ENCODE data around the gene POP4.

Gene POP4

GRCh38 chr19:29563486-29564101 lies 42.5 kb upstream of the POP4 start:
- TF ChIP-seq, protein P1, sequence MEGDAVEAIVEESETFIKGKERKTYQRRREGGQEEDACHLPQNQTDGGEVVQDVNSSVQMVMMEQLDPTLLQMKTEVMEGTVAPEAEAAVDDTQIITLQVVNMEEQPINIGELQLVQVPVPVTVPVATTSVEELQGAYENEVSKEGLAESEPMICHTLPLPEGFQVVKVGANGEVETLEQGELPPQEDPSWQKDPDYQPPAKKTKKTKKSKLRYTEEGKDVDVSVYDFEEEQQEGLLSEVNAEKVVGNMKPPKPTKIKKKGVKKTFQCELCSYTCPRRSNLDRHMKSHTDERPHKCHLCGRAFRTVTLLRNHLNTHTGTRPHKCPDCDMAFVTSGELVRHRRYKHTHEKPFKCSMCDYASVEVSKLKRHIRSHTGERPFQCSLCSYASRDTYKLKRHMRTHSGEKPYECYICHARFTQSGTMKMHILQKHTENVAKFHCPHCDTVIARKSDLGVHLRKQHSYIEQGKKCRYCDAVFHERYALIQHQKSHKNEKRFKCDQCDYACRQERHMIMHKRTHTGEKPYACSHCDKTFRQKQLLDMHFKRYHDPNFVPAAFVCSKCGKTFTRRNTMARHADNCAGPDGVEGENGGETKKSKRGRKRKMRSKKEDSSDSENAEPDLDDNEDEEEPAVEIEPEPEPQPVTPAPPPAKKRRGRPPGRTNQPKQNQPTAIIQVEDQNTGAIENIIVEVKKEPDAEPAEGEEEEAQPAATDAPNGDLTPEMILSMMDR (IDR thresholded peaks at IDR 0.05; ENCODE audit: low read depth, low read length, missing control alignments), result no peak
- H3K4me3 ChIP-seq (replicated peaks; ENCODE audit: low read depth, low read length), result no peak overlapping the region
- DNase-seq (ENCODE audit: extremely low read depth, low read depth), result no peak

DNA sequence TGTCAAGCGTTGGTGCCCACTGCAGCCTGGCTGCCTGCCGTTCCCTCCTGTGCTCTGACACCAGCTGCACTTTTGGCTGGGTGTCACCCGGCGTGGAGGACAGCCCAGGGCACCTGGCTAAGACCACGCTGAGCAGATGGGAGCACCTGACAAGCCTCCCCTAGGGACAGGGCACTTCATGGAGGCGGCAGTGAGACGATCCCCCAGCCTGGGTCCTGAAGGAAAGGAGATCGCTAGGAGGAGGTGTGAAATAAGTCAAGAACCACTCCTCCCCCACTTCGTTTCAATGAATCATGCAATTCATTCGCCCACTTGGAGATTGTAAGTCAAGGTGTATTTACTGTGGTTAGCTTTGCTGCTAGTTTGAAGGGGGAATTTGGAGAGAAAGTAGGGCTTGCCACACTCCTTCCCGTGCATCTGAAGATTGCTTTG lies 41.5 kb upstream of the POP4 start:
- TF ChIP-seq, protein P1 (IDR thresholded peaks at IDR 0.05; ENCODE audit: low read depth, low read length, missing control alignments), result no peak
- no peak for DNase-seq (ENCODE audit: extremely low read depth, low read depth)
- no peak overlapping the region for H3K4me3 ChIP-seq (replicated peaks; ENCODE audit: low read depth, low read length)

GRCh38 chr19:29565171-29565570 lies 40.9 kb upstream of the POP4 start:
- TF ChIP-seq, protein P1 (IDR thresholded peaks at IDR 0.05; ENCODE audit: low read depth, low read length, missing control alignments), result no peak
- no peak overlapping the region for H3K4me3 ChIP-seq (replicated peaks; ENCODE audit: low read depth, low read length)
- no peak for DNase-seq (ENCODE audit: extremely low read depth, low read depth)

DNA sequence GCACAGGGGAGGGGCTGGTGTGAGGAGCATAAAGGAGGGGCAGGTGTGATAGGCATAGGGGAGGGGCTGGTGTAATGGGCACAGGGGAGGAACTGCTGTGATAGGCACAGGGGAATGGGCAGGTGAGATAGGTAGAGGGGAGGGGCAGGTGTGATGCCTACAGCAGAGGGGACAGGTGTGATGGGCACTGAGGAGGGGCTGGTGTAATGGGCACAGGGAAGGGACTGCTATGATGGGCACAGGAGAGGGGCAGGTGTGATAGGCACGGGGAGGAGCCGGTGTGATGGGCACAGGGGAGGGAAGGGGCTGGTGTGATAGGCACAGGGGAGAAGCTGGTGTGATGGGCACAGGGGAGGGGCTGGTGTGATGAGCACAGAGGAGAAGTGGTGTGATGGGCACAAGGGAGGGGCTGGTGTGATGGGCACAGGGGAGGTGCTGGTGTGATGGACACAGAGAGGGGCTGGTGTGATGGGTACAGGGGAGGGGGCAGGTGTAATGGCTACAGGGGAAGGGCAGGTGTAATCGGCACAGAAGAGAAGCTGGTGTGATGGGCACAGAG lies 39.5 kb upstream of the POP4 start:
- TF ChIP-seq, protein P1 (IDR thresholded peaks at IDR 0.05; ENCODE audit: low read depth, low read length, missing control alignments), result no peak
- no peak overlapping the region for H3K4me3 ChIP-seq (replicated peaks; ENCODE audit: low read depth, low read length)
- no peak for DNase-seq (ENCODE audit: extremely low read depth, low read depth)

GRCh38 chr19:29567366-29567915 lies 38.6 kb upstream of the POP4 start:
- H3K4me3 ChIP-seq (replicated peaks; ENCODE audit: low read depth, low read length), result no peak overlapping the region
- TF ChIP-seq, protein P1 (IDR thresholded peaks at IDR 0.05; ENCODE audit: low read depth, low read length, missing control alignments), result no peak
- no peak for DNase-seq (ENCODE audit: extremely low read depth, low read depth)

- no peak overlapping the region for H3K4me3 ChIP-seq (replicated peaks; ENCODE audit: low read depth, low read length)
- TF ChIP-seq, protein P1 (IDR thresholded peaks at IDR 0.05; ENCODE audit: low read depth, low read length, missing control alignments), result no peak
- DNase-seq (ENCODE audit: extremely low read depth, low read depth), result no peak
Observed at GRCh38 chr19:29568036-29569025, 37.8 kb upstream of the POP4 start.

All from HFF-Myc (cell line).